ENCODE data around the gene LSM4. TPM values are rescaled to one million over a fixed set of nuclear protein-coding genes. Genes with fewer than 3 reads are reported as not detected.

LSM4 gene
- total and polyA plus RNA-seq, 2 donors (not counting 3 experiments of a cell fraction or from before 2014, with no cell fraction given), result 118 to 119 TPM

GRCh38 chr19:18340190-18340989 lies 17.5 kb upstream of the LSM4 start, which contains the start of gene PGPEP1:
PGPEP1 (plus strand) TSS chr19:18340598; CDS start chr19:18340682, 84 bp downstream.
- Histone ChIP-seq H3K9me1 (replicated peaks; ENCODE audit: control insufficient read depth, extremely low read depth, insufficient read depth, low read length) (no peaks in the 10 kb centered on the region), H3K4me1 (ENCODE audit: control insufficient read depth, extremely low read depth, insufficient read depth, low read length) (peaks cover 11% of the 10 kb centered on the region), H3K9ac (replicated peaks; ENCODE audit: extremely low read depth, insufficient read depth, low read length) (peak within 1 kb of the TSS; percentile 0), H2AFZ (ENCODE audit: low read depth, low read length) (peak within 1 kb of the TSS; percentile 33), H3K4me2 (ENCODE audit: insufficient read depth, low read length) (peak within 1 kb of the TSS; percentile 50), H3K36me3 (ENCODE audit: control insufficient read depth in 2 of 2, extremely low read depth in 1 of 2, insufficient read depth in 2 of 2, low read length in 2 of 2) (no peaks in the 10 kb centered on the region), H3K27ac (ENCODE audit: insufficient read depth, low read depth, low read length) (no peak within 1 kb of the TSS), H3K4me3 (replicated peaks in 1 of 3; ENCODE audit: insufficient read depth in 1 of 3, low read depth in 1 of 3, low read length in 3 of 3) (peak within 1 kb of the TSS; percentile 17 to 91 (median 52)), H3K27me3 (ENCODE audit: control insufficient read depth in 2 of 2, insufficient read depth in 2 of 2, low read length in 2 of 2) (peaks cover 0 to 2% of the 10 kb centered on the region in 2 experiments), H4K20me1 (replicated peaks; ENCODE audit: control insufficient read depth, extremely low read depth, insufficient read depth, low read length) (no peaks in the 10 kb centered on the region), H3K79me2 (ENCODE audit: control insufficient read depth, insufficient read depth, low read length) (no peaks in the 10 kb centered on the region), H3K9me3 (replicated peaks; ENCODE audit: control insufficient read depth, insufficient read depth, low read length) (no peaks in the 10 kb centered on the region)
- POLR2A ChIA-PET, result interaction anchor here (0.8 to 1.0 kb wide), 3 partner anchors 12 to 60 kb away, joined by 3 to 7 read pairs (median 3); partner anchors contain the start of gene GDF15
- intact Hi-C loops (cut with micrococcal nuclease) (loop anchor here (5.0 kb wide), 1 partner anchor 63 kb away; no protein-coding TSS in a partner anchor), dilution Hi-C loops (cut with MboI; ENCODE audit: extremely low pct_ligation_motif_present, low sequenced_read_pairs) (no loop called here)
- FAIRE-seq (peak; percentile 87), DNase-seq (ENCODE audit: low read depth, low spot score) (peak; percentile 65)
- TF ChIP-seq, protein P1, sequence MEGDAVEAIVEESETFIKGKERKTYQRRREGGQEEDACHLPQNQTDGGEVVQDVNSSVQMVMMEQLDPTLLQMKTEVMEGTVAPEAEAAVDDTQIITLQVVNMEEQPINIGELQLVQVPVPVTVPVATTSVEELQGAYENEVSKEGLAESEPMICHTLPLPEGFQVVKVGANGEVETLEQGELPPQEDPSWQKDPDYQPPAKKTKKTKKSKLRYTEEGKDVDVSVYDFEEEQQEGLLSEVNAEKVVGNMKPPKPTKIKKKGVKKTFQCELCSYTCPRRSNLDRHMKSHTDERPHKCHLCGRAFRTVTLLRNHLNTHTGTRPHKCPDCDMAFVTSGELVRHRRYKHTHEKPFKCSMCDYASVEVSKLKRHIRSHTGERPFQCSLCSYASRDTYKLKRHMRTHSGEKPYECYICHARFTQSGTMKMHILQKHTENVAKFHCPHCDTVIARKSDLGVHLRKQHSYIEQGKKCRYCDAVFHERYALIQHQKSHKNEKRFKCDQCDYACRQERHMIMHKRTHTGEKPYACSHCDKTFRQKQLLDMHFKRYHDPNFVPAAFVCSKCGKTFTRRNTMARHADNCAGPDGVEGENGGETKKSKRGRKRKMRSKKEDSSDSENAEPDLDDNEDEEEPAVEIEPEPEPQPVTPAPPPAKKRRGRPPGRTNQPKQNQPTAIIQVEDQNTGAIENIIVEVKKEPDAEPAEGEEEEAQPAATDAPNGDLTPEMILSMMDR (IDR thresholded peaks at IDR 0.05; ENCODE audit: extremely low read depth in 1 of 2, insufficient read depth in 1 of 2, low read depth in 1 of 2, low read length in 2 of 2), result no peak
- peak; percentile 49 for TF ChIP-seq POLR2AphosphoS5 (IDR thresholded peaks at IDR 0.05; ENCODE audit: insufficient read depth, low read depth, low read length)
- peak; percentile 64 for TF ChIP-seq POLR2A (IDR thresholded peaks at IDR 0.05; ENCODE audit: low read depth, low read length)
- BruUV-seq (replicated peaks), result no TSS peak
- CTCF ChIA-PET, result interaction anchor here (0.6 to 4.9 kb wide), 17 partner anchors 9 to 131 kb away, joined by 3 to 62 read pairs (median 7); partner anchors contain the start of genes GDF15, JUND, LSM4 and SSBP4
